ENCODE results near the gene RASGRP1. TPM values are rescaled to one million over a fixed set of nuclear protein-coding genes. Genes with fewer than 3 reads are reported as not detected.

RASGRP1 gene
- total RNA-seq, 2 donors from 2014 or later, result 7.0 to 8.8 TPM

DNA sequence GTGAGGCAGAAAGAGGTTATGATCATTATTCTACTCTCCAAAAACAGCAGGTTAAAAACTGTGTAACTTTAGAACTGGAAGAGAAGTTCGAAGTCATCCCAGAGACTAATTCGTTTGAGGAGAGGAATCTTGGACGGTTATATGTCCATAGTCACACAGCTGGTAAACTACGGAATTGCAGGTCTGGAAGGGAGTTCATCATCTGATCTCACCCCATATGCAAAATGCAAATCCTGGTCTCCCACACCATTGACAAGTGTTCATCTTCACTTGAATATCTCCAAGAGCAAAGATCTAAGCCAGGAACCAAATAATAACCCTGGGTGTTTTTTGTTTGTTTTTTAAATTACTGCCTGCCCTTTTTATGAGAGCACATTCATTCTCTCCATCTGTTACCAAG lies 57.6 kb downstream of the RASGRP1 start:
- no peaks in the 10 kb centered on the region for H3K4me1 ChIP-seq (ENCODE audit: control insufficient read depth, insufficient read depth, low read length)
- no peak overlapping the region for H3K9ac ChIP-seq (ENCODE audit: extremely low read depth, low read length, poor library complexity, severe bottlenecking)
- no peak overlapping the region for H3K27ac ChIP-seq (ENCODE audit: low read depth, low read length)
- Mint-ChIP-seq H3K4me3 (no peak overlapping the region), H3K9me3 (no peaks in the 10 kb centered on the region), H3K4me1 (no peaks in the 10 kb centered on the region), H3K27me3 (ENCODE audit: insufficient read depth) (no peaks in the 10 kb centered on the region), H3K27ac (no peak overlapping the region), H3K36me3 (ENCODE audit: low read depth) (peaks cover 33% of the 10 kb centered on the region)
- TF ChIP-seq, protein P1, sequence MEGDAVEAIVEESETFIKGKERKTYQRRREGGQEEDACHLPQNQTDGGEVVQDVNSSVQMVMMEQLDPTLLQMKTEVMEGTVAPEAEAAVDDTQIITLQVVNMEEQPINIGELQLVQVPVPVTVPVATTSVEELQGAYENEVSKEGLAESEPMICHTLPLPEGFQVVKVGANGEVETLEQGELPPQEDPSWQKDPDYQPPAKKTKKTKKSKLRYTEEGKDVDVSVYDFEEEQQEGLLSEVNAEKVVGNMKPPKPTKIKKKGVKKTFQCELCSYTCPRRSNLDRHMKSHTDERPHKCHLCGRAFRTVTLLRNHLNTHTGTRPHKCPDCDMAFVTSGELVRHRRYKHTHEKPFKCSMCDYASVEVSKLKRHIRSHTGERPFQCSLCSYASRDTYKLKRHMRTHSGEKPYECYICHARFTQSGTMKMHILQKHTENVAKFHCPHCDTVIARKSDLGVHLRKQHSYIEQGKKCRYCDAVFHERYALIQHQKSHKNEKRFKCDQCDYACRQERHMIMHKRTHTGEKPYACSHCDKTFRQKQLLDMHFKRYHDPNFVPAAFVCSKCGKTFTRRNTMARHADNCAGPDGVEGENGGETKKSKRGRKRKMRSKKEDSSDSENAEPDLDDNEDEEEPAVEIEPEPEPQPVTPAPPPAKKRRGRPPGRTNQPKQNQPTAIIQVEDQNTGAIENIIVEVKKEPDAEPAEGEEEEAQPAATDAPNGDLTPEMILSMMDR (conservative IDR thresholded peaks at IDR 0.05), result no peak
- H3K4me3 ChIP-seq (ENCODE audit: low read length), result no peak overlapping the region
- DNase-seq, result no peak
- no peaks in the 10 kb centered on the region for H3K27me3 ChIP-seq (ENCODE audit: control insufficient read depth, insufficient read depth, low read length, poor library complexity, severe bottlenecking)
- no peaks in the 10 kb centered on the region for H3K9me3 ChIP-seq (ENCODE audit: control insufficient read depth, low read length)
- H3K36me3 ChIP-seq (ENCODE audit: control insufficient read depth, insufficient read depth, low read length), result peaks cover 24% of the 10 kb centered on the region
- WGBS, 2 experiments (ENCODE audit: insufficient coverage in 1 of 2, insufficient read length in 1 of 2), result 77 to 79% methylated on average over 4 of the region's 4 CpGs

DNA sequence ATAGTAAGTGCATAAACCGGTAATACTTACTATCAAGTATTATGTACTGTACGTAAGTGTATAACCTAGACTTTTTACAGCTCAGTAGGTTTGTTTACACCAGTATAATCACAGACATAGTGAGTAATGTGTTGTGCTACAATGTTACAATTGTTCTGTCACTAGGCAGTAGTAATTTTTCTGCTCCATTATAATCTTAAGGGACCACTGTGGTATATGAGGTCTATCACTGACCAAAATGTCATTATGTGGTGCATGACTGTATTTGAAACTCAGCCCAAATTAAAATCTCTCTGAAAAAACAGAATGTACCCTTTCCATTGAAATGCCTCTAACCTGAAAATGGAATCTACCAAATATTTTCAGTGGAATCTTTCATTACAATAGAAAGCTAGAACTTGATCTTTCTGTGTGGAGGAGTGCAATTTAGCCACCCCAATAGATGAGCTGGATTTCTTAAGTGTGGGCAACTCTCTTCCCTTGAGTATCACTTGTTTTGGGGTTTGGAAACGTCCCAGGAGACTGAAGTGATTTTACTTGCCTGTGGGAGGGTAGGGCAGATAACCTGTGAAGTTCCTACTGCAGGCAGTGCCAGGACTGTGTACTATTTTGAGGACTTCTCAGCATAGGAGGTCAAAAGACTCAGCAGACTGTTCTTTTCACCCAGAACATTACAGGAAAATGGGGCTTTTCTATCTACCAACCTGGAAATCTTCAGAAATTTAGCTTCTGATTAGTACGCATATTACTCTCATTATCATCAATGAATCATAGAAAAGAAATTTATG lies 59.7 kb downstream of the RASGRP1 start:
- H3K27me3 ChIP-seq (ENCODE audit: control insufficient read depth, insufficient read depth, low read length, poor library complexity, severe bottlenecking), result no peaks in the 10 kb centered on the region
- H3K27ac ChIP-seq (ENCODE audit: low read depth, low read length), result no peak overlapping the region
- WGBS, 2 experiments (ENCODE audit: insufficient coverage in 1 of 2, insufficient read length in 1 of 2), result 83 to 92% methylated on average over 2 to 4 of the region's 4 CpGs
- H3K9ac ChIP-seq (ENCODE audit: extremely low read depth, low read length, poor library complexity, severe bottlenecking), result no peak overlapping the region
- DNase-seq, result no peak
- H3K4me1 Mint-ChIP-seq, result no peaks in the 10 kb centered on the region
- H3K36me3 Mint-ChIP-seq (ENCODE audit: low read depth), result peaks cover 36% of the 10 kb centered on the region
- TF ChIP-seq, protein P1 (conservative IDR thresholded peaks at IDR 0.05), result no peak
- no peaks in the 10 kb centered on the region for H3K27me3 Mint-ChIP-seq (ENCODE audit: insufficient read depth)
- no peak overlapping the region for H3K4me3 Mint-ChIP-seq
- no peaks in the 10 kb centered on the region for H3K4me1 ChIP-seq (ENCODE audit: control insufficient read depth, insufficient read depth, low read length)
- H3K27ac Mint-ChIP-seq, result no peak overlapping the region
- H3K9me3 Mint-ChIP-seq, result no peaks in the 10 kb centered on the region
- H3K9me3 ChIP-seq (ENCODE audit: control insufficient read depth, low read length), result no peaks in the 10 kb centered on the region
- peaks cover 36% of the 10 kb centered on the region for H3K36me3 ChIP-seq (ENCODE audit: control insufficient read depth, insufficient read depth, low read length)
- H3K4me3 ChIP-seq (ENCODE audit: low read length), result no peak overlapping the region

DNA sequence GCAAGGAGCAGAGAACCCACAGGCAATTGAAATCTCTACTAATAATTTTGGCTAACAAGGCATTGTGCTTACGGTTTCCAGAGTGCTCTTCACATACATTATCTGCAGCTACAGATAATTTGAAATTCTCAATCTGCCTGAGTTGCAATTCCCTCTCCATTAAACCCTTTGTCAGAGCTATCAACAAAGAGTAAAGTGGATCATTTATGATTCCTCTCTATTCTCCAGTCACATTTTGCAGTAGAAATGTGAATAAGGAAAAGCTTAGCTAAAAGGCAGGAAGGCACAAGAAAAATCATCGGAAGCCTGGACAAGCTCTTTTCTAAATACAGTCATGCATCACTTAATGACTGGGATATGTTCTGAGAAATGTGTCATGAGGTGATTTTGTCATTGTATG lies 61.1 kb downstream of the RASGRP1 start:
- no peaks in the 10 kb centered on the region for H3K4me1 Mint-ChIP-seq
- 80 to 98% methylated on average over 1 to 2 of the region's 2 CpGs for whole genome bisulfite sequencing, 2 experiments (ENCODE audit: insufficient coverage in 1 of 2, insufficient read length in 1 of 2)
- Histone ChIP-seq H3K9me3 (ENCODE audit: control insufficient read depth, low read length) (no peaks in the 10 kb centered on the region), H3K27me3 (ENCODE audit: control insufficient read depth, insufficient read depth, low read length, poor library complexity, severe bottlenecking) (no peaks in the 10 kb centered on the region), H3K4me3 (ENCODE audit: low read length) (no peak overlapping the region), H3K9ac (ENCODE audit: extremely low read depth, low read length, poor library complexity, severe bottlenecking) (no peak overlapping the region), H3K4me1 (ENCODE audit: control insufficient read depth, insufficient read depth, low read length) (no peaks in the 10 kb centered on the region), H3K27ac (ENCODE audit: low read depth, low read length) (no peak overlapping the region), H3K36me3 (ENCODE audit: control insufficient read depth, insufficient read depth, low read length) (peaks cover 46% of the 10 kb centered on the region)
- no peak overlapping the region for H3K27ac Mint-ChIP-seq
- peaks cover 43% of the 10 kb centered on the region for H3K36me3 Mint-ChIP-seq (ENCODE audit: low read depth)
- TF ChIP-seq, protein P1 (conservative IDR thresholded peaks at IDR 0.05), result no peak
- no peak for DNase-seq
- no peaks in the 10 kb centered on the region for H3K9me3 Mint-ChIP-seq
- no peaks in the 10 kb centered on the region for H3K27me3 Mint-ChIP-seq (ENCODE audit: insufficient read depth)
- no peak overlapping the region for H3K4me3 Mint-ChIP-seq
